ENCODE data around the gene UTP14C.

Gene UTP14C

DNA sequence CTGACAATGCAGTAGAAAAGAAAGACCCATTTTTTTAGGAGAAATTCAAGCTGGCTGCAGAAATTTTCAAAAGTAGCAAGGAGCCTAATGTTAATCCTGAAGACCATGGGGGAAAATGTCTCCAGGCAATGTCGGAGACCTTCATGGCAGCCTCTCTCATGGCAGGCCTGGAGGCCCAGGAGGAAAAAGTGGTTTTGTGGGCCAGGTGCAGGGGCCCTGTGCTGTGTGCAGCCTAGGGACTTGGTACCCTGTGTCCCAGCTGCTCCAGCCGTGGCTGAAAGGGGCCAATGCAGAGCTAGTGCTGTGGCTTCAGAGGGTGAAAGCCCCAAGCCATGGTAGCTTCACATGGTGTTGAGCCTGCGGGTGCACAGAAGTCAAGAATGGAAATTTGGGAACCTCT is 8.2 kb upstream of the UTP14C start:
- TF ChIP-seq, protein P1, sequence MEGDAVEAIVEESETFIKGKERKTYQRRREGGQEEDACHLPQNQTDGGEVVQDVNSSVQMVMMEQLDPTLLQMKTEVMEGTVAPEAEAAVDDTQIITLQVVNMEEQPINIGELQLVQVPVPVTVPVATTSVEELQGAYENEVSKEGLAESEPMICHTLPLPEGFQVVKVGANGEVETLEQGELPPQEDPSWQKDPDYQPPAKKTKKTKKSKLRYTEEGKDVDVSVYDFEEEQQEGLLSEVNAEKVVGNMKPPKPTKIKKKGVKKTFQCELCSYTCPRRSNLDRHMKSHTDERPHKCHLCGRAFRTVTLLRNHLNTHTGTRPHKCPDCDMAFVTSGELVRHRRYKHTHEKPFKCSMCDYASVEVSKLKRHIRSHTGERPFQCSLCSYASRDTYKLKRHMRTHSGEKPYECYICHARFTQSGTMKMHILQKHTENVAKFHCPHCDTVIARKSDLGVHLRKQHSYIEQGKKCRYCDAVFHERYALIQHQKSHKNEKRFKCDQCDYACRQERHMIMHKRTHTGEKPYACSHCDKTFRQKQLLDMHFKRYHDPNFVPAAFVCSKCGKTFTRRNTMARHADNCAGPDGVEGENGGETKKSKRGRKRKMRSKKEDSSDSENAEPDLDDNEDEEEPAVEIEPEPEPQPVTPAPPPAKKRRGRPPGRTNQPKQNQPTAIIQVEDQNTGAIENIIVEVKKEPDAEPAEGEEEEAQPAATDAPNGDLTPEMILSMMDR (IDR thresholded peaks at IDR 0.05; ENCODE audit: low read depth, low read length): no peak
- no peaks in the 10 kb centered on the region for H3K9me3 ChIP-seq
- DNase-seq: no peak
- H3K4me1 ChIP-seq: no peaks in the 10 kb centered on the region
- peaks cover 19% of the 10 kb centered on the region for H3K36me3 ChIP-seq
- H3K27me3 ChIP-seq: no peaks in the 10 kb centered on the region
- no peak overlapping the region for H3K4me3 ChIP-seq (ENCODE audit: low read depth, low read length)

- Histone ChIP-seq H3K27me3 (no peaks in the 10 kb centered on the region), H3K9me3 (no peaks in the 10 kb centered on the region), H3K4me3 (ENCODE audit: low read depth, low read length) (no peak overlapping the region), H3K36me3 (peaks cover 43% of the 10 kb centered on the region), H3K4me1 (no peaks in the 10 kb centered on the region)
- no peak for DNase-seq
- TF ChIP-seq, protein P1 (IDR thresholded peaks at IDR 0.05; ENCODE audit: low read depth, low read length): no peak
Observed at GRCh38 chr13:52020191-52020590, 4.3 kb upstream of the UTP14C start.

DNA sequence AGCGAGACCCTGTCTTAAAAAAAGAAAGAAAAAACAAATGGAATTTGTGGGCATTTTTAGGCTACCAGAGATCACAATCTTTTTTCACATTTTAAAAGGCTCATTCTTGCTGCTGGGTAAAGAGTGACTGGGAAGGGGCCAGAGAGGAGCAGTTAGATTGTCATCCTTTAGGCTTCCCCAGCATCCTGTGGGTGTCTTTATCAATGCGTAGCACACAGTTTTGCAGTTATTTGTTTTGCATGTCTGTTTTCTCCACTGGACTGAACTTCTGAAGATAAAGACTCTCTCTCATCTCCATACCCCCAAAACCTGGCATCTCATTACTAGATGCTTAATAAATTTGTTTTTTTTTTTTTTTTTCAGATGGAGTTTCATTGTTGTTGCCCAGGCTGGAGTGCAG is 2.1 kb upstream of the UTP14C start:
- Histone ChIP-seq H3K27me3 (no peaks in the 10 kb centered on the region), H3K9me3 (no peaks in the 10 kb centered on the region), H3K4me3 (ENCODE audit: low read depth, low read length) (no peak overlapping the region), H3K4me1 (no peaks in the 10 kb centered on the region), H3K36me3 (peaks cover 48% of the 10 kb centered on the region)
- no peak for DNase-seq
- TF ChIP-seq, protein P1 (IDR thresholded peaks at IDR 0.05; ENCODE audit: low read depth, low read length): no peak

DNA sequence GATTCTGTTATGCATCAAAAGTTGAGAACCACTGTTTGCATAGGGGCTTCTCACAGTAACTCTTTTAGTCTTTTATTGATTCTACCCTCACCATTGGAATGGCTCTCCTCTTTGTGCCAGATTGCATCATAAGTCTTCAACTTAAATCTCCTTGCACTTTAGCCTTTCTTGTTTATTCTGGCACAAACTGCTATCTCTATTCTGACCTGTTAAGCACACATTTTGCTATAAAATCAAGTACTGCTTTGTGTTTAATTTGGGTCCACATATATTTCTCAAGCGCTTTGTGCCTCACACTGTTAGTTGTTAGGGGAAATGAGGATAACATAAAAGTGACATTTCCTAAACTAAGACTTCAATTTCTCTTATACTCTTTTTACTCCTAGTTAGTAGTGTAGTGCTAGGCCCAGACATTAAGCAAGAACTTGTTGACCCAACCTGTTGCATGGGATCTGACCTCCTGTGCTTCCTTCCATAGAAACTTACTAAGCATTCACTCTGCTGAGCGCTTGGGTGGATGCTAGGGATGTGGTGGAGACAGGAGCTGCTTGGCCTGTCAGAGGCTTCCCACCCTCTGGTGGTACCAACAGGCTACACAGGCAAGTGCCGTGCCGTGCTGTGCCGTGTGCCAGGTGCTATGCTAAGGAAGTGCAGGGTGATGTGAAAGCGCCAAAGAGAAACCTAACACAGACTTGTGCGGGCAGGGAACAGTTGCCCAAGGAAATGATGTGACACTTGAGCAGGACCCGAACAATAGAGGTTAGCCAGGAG is 1.2 kb downstream of the UTP14C start:
- Histone ChIP-seq H3K4me1 (no peaks in the 10 kb centered on the region), H3K36me3 (peaks cover 47% of the 10 kb centered on the region), H3K27me3 (no peaks in the 10 kb centered on the region), H3K4me3 (ENCODE audit: low read depth, low read length) (no peak overlapping the region), H3K9me3 (no peaks in the 10 kb centered on the region)
- TF ChIP-seq, protein P1 (IDR thresholded peaks at IDR 0.05; ENCODE audit: low read depth, low read length): no peak
- DNase-seq: no peak

DNA sequence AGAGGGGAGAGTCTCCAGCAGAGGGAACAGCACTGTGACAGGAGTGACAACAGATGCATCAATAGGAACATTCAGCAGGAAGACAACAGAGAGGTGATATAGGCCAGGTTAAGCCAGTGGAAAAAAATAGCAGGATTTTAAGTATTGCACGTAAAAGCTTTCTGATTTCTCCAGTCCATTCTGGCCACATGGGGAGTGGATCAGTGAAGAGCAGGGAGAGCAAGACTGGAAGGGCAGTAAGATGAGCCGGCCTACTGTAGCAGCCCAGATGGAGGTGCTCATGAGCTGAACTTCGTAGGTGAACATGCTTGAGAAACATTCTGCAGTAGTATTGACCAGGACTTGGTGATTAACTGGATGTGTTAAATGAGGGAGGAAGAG is 1.7 kb downstream of the UTP14C start:
- Histone ChIP-seq H3K27me3 (no peaks in the 10 kb centered on the region), H3K36me3 (peaks cover 42% of the 10 kb centered on the region), H3K9me3 (no peaks in the 10 kb centered on the region), H3K4me1 (no peaks in the 10 kb centered on the region), H3K4me3 (ENCODE audit: low read depth, low read length) (no peak overlapping the region)
- TF ChIP-seq, protein P1 (IDR thresholded peaks at IDR 0.05; ENCODE audit: low read depth, low read length): no peak
- no peak for DNase-seq

GRCh38 chr13:52027832-52028231 is 3.3 kb downstream of the UTP14C start:
- Histone ChIP-seq H3K27me3 (no peaks in the 10 kb centered on the region), H3K4me3 (ENCODE audit: low read depth, low read length) (no peak overlapping the region), H3K4me1 (no peaks in the 10 kb centered on the region), H3K9me3 (no peaks in the 10 kb centered on the region), H3K36me3 (peaks cover 33% of the 10 kb centered on the region)
- DNase-seq: no peak
- TF ChIP-seq, protein P1 (IDR thresholded peaks at IDR 0.05; ENCODE audit: low read depth, low read length): no peak

All from BE2C (cell line).